ENCODE results near the gene BMP4. TPM values are rescaled to one million over a fixed set of nuclear protein-coding genes. Genes with fewer than 3 reads are reported as not detected.

The BMP4 gene
- total and polyA plus RNA-seq, 4 donors = 2.0 to 4.2 (median 2.4) TPM

- H3K27me3 ChIP-seq (ENCODE audit: control insufficient read depth in 4 of 4, insufficient read depth in 4 of 4, low read length in 3 of 4) = peaks cover 0 to 3% (median under 1%) of the 10 kb centered on the region in 4 donors
- TF ChIP-seq GABPA (IDR thresholded peaks at IDR 0.05 in 1 of 2, conservative IDR thresholded peaks at IDR 0.05 in 1 of 2) = no peak
- no peak for TF ChIP-seq ZBTB33 (IDR thresholded peaks at IDR 0.05)
- TF ChIP-seq HNF4G (IDR thresholded peaks at IDR 0.05) = no peak
- no peak for TF ChIP-seq FOXA1 (IDR thresholded peaks at IDR 0.05)
- no peak for TF ChIP-seq FOXA2 (IDR thresholded peaks at IDR 0.05)
- no peak for TF ChIP-seq HNF4A (conservative IDR thresholded peaks at IDR 0.05)
- TF ChIP-seq TAF1 (conservative IDR thresholded peaks at IDR 0.05) = no peak
- no peak for TF ChIP-seq JUND (IDR thresholded peaks at IDR 0.05)
- no peak for TF ChIP-seq ATF3 (IDR thresholded peaks at IDR 0.05)
- no peak for TF ChIP-seq YY1 (IDR thresholded peaks at IDR 0.05)
- TF ChIP-seq EGR1 (IDR thresholded peaks at IDR 0.05; ENCODE audit: low read depth in 2 of 2) = no peak
- no peak for TF ChIP-seq RAD21 (IDR thresholded peaks at IDR 0.05)
- H3K27ac ChIP-seq (ENCODE audit: low read depth in 1 of 2, low read length in 2 of 2) = peak overlapping the region; percentile 55 to 83
- H3K4me1 ChIP-seq (ENCODE audit: control insufficient read depth in 4 of 4, insufficient read depth in 4 of 4, low read length in 3 of 4) = peaks cover 11 to 49% (median 37%) of the 10 kb centered on the region in 4 donors
- WGBS = 1% methylated on average over 51 of the region's 51 CpGs
- peak overlapping the region in 1 of 2 donors; percentile 50 for H3K9ac ChIP-seq (ENCODE audit: low read depth in 1 of 2, low read length in 2 of 2)
- H3K36me3 ChIP-seq (ENCODE audit: control insufficient read depth in 4 of 4, insufficient read depth in 3 of 4, low read depth in 1 of 4, low read length in 3 of 4) = peaks cover 0 to 7% (median 0%) of the 10 kb centered on the region in 4 donors
- H3K9me3 ChIP-seq (ENCODE audit: control insufficient read depth in 4 of 4, low read length in 3 of 4) = no peaks in the 10 kb centered on the region
- DNase-seq (ENCODE audit: low spot score) = no peak
- peak overlapping the region; percentile 59 to 71 (median 61) for H3K4me3 ChIP-seq (ENCODE audit: low read depth in 1 of 3, low read length in 3 of 3)
Observed at GRCh38 chr14:53953828-53954550, 2.6 kb downstream of the BMP4 start.

- Histone ChIP-seq H3K27me3 (ENCODE audit: control insufficient read depth in 4 of 4, insufficient read depth in 4 of 4, low read length in 3 of 4) (peaks cover 0 to 3% (median under 1%) of the 10 kb centered on the region in 4 donors), H3K4me3 (ENCODE audit: low read depth in 1 of 3, low read length in 3 of 3) (peak overlapping the region; percentile 68 to 93 (median 71)), H3K27ac (ENCODE audit: low read depth in 1 of 2, low read length in 2 of 2) (peak overlapping the region; percentile 82 to 83), H3K9me3 (ENCODE audit: control insufficient read depth in 4 of 4, low read length in 3 of 4) (no peaks in the 10 kb centered on the region), H3K36me3 (ENCODE audit: control insufficient read depth in 4 of 4, insufficient read depth in 3 of 4, low read depth in 1 of 4, low read length in 3 of 4) (peaks cover 0 to 7% (median 0%) of the 10 kb centered on the region in 4 donors), H3K4me1 (ENCODE audit: control insufficient read depth in 4 of 4, insufficient read depth in 4 of 4, low read length in 3 of 4) (peaks cover 11 to 46% (median 37%) of the 10 kb centered on the region in 4 donors), H3K9ac (ENCODE audit: low read depth in 1 of 2, low read length in 2 of 2) (peak overlapping the region; percentile 72 to 81)
- peak; percentile 77 for DNase-seq (ENCODE audit: low spot score)
- under 1% methylated on average over 72 of the region's 72 CpGs for WGBS
- TF ChIP-seq NR2F2 (IDR thresholded peaks at IDR 0.05) (no peak), JUND (IDR thresholded peaks at IDR 0.05) (no peak), TAF1 (conservative IDR thresholded peaks at IDR 0.05) (peak; percentile 61), SP1 (IDR thresholded peaks at IDR 0.05) (peak; percentile 5), REST (IDR thresholded peaks at IDR 0.05) (peak; percentile 68), FOXA2 (IDR thresholded peaks at IDR 0.05) (no peak), ATF3 (IDR thresholded peaks at IDR 0.05) (no peak)
Observed at GRCh38 chr14:53953002-53953827, 3.4 kb downstream of the BMP4 start.

Measured in liver (tissue), 9 donors.